GM10847 (cell line): Measurements from ENCODE around the gene CNKSR1.

Source experiments
- POLR2A ChIP-seq: IDR thresholded peaks from 2 replicates; pipeline ENCODE4 v1.6.1; 2011; ENCODE audit not compliant: insufficient read length; ENCODE audit errors: extremely low read depth

Gene CNKSR1

GRCh38 chr1:26189331-26189730 is 12.0 kb downstream of the CNKSR1 start:
- TF ChIP-seq POLR2A, result no peak

GRCh38 chr1:26189751-26190275 is 12.5 kb downstream of the CNKSR1 start:
- TF ChIP-seq POLR2A, result no peak

GRCh38 chr1:26190373-26190987 is 13.2 kb downstream of the CNKSR1 start, which contains the start of gene CATSPER4:
CATSPER4 (plus strand) TSS chr1:26190602; CDS start chr1:26190628, 26 bp downstream.
- TF ChIP-seq POLR2A, result no peak

- no peak for TF ChIP-seq POLR2A
Measured at GRCh38 chr1:26191739-26192138, 14.4 kb downstream of the CNKSR1 start.

- TF ChIP-seq POLR2A, result no peak
Measured at GRCh38 chr1:26195805-26196204, 18.5 kb downstream of the CNKSR1 start.

- TF ChIP-seq POLR2A, result no peak
Measured at GRCh38 chr1:26197301-26197700, 20.0 kb downstream of the CNKSR1 start.

GRCh38 chr1:26197813-26198212 is 20.5 kb downstream of the CNKSR1 start:
- no peak for TF ChIP-seq POLR2A

GRCh38 chr1:26200413-26200812 is 23.1 kb downstream of the CNKSR1 start:
- TF ChIP-seq POLR2A, result no peak

- TF ChIP-seq POLR2A, result no peak
Measured at GRCh38 chr1:26203642-26204318, 26.5 kb downstream of the CNKSR1 start.

- TF ChIP-seq POLR2A, result no peak
Measured at GRCh38 chr1:26210147-26210870, 33.0 kb downstream of the CNKSR1 start.

GRCh38 chr1:26212726-26213125 is 35.4 kb downstream of the CNKSR1 start:
- TF ChIP-seq POLR2A, result no peak

- no peak for TF ChIP-seq POLR2A
Measured at GRCh38 chr1:26213335-26213905, 36.1 kb downstream of the CNKSR1 start.

GRCh38 chr1:26215246-26215645 is 38.0 kb downstream of the CNKSR1 start:
- no peak for TF ChIP-seq POLR2A

- no peak for TF ChIP-seq POLR2A
Measured at GRCh38 chr1:26218906-26219494, 41.7 kb downstream of the CNKSR1 start.

GRCh38 chr1:26220199-26220912 is 43.1 kb downstream of the CNKSR1 start:
- TF ChIP-seq POLR2A, result no peak

- no peak for TF ChIP-seq POLR2A
Measured at GRCh38 chr1:26221094-26221493, 43.8 kb downstream of the CNKSR1 start.
